ENCODE results near the gene VPS54. TPM values are rescaled to one million over a fixed set of nuclear protein-coding genes. Genes with fewer than 3 reads are reported as not detected.

The VPS54 gene
- total RNA-seq, 2 experiments from 2014 or later: 12.5 to 12.8 TPM

GRCh38 chr2:63846487-63846886, 172.7 kb downstream of the VPS54 start:
- POLR2A ChIA-PET: no interaction called here
- H3K27ac Mint-ChIP-seq: no peak overlapping the region
- H3K4me1 Mint-ChIP-seq (ENCODE audit: low read depth): peaks cover 74% of the 10 kb centered on the region
- CTCF ChIA-PET: interaction anchor here (0.7 to 1.3 kb wide), 3 partner anchors 9 to 148 kb away, joined by 3 to 5 read pairs (median 3); no protein-coding TSS in a partner anchor
- intact Hi-C loops (cut with micrococcal nuclease): loop anchor here (10.0 kb wide), 1 partner anchor 1142 kb away; the partner anchor contains the start of gene EHBP1
- H3K4me3 Mint-ChIP-seq: no peak overlapping the region
- DNase-seq: no peak
- H3K27me3 Mint-ChIP-seq: no peaks in the 10 kb centered on the region
- H3K36me3 Mint-ChIP-seq: peaks cover 18% of the 10 kb centered on the region
- H3K9me3 Mint-ChIP-seq: peaks cover 6% of the 10 kb centered on the region

DNA sequence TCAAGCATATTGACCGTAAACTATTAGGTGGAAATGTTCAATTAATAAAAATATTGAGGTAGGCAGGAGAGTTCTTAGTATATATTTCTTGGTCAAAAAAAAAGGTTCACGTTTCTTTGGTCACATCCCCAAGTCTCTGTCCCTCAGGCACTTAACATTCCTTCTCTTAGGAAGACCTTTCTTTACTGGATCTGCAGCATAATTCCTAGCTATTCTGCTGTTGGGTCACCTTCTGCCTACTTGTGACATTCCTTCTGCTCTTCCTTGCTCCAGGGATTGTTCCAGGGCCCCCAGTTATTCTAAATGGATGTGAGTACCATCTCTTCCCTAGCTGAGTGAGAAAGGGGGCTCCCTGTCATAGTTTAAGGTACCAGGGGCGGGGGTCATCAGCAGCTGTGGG, 173.4 kb downstream of the VPS54 start:
- H3K27ac Mint-ChIP-seq: no peak overlapping the region
- POLR2A ChIA-PET: no interaction called here
- peaks cover 6% of the 10 kb centered on the region for H3K9me3 Mint-ChIP-seq
- CTCF ChIA-PET: interaction anchor here (0.7 to 1.3 kb wide), 2 partner anchors 10 to 147 kb away, joined by 3 to 5 read pairs; no protein-coding TSS in a partner anchor
- intact Hi-C loops (cut with micrococcal nuclease): loop anchor here (10.0 kb wide), 1 partner anchor 1141 kb away; the partner anchor contains the start of gene EHBP1
- DNase-seq: no peak
- no peak overlapping the region for H3K4me3 Mint-ChIP-seq
- H3K27me3 Mint-ChIP-seq: no peaks in the 10 kb centered on the region
- H3K36me3 Mint-ChIP-seq: peaks cover 18% of the 10 kb centered on the region
- peaks cover 68% of the 10 kb centered on the region for H3K4me1 Mint-ChIP-seq (ENCODE audit: low read depth)

- H3K27me3 Mint-ChIP-seq: no peaks in the 10 kb centered on the region
- H3K36me3 Mint-ChIP-seq: peaks cover 18% of the 10 kb centered on the region
- no peak overlapping the region for H3K27ac Mint-ChIP-seq
- intact Hi-C loops (cut with micrococcal nuclease): loop anchor here (5.0 to 10.0 kb wide), 7 partner anchors 152 to 1957 kb away; partner anchors contain the start of genes AFTPH, B3GNT2, CCT4 and EHBP1
- no peak for DNase-seq
- H3K4me1 Mint-ChIP-seq (ENCODE audit: low read depth): peaks cover 66% of the 10 kb centered on the region
- peaks cover 6% of the 10 kb centered on the region for H3K9me3 Mint-ChIP-seq
- no peak overlapping the region for H3K4me3 Mint-ChIP-seq
- CTCF ChIA-PET: interaction anchor here (1.4 to 2.2 kb wide), 3 partner anchors 10 to 17 kb away, joined by 3 to 12 read pairs (median 5); no protein-coding TSS in a partner anchor
- POLR2A ChIA-PET: no interaction called here
These were observed 174.6 kb downstream of the VPS54 start for GRCh38 chr2:63844616-63845015.

DNA sequence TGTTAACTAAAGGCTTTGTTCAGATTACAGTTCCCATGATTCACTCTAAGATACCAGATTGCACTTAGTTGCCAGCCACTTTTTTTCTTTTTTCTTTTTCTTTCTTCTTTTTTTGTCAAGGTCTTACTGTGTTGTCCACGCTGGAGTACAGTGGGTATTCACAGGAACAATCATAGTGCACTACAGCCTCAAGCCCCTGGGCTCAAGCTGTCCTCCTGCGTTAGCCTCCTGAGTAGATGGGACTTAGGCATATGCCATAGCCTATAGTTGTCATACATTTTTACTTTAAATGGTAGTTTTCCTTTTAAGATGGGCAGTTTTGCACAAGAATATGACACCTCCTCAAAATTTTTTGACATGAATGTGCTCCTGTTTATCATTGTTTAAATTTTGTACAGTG, 175.4 kb downstream of the VPS54 start:
- POLR2A ChIA-PET: no interaction called here
- CTCF ChIA-PET: interaction anchor here (1.4 to 2.2 kb wide), 3 partner anchors 11 to 18 kb away, joined by 3 to 12 read pairs (median 5); no protein-coding TSS in a partner anchor

DNA sequence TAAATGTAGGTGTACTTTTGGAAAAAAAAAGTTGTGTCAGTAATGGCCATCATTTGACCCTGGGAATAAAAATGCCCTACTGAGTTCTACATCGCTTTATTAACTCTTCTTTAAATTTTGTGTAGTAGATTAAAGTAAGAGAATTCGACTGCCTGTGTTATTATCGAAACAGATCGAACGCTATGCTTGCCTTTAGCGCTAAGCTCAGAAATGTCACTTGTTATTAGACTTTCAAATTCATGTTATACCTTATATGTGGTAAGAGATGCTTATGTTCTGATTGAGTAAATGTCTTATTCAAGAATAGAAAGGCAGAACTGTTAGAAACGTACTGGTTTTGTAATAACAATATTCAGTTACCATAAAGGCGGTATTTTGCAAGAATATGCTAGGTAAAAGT, 176.1 kb downstream of the VPS54 start:
- intact Hi-C loops (cut with micrococcal nuclease): loop anchor here (5.0 to 10.0 kb wide), 7 partner anchors 151 to 1956 kb away; partner anchors contain the start of genes AFTPH, B3GNT2, CCT4 and EHBP1
- POLR2A ChIA-PET: interaction anchor here (1.0 kb wide), 1 partner anchor 13 kb away, joined by 3 read pairs; no protein-coding TSS in a partner anchor
- Mint-ChIP-seq H3K4me1 (ENCODE audit: low read depth) (peaks cover 56% of the 10 kb centered on the region), H3K9me3 (peaks cover 6% of the 10 kb centered on the region), H3K27me3 (no peaks in the 10 kb centered on the region), H3K4me3 (peak overlapping the region; percentile 99), H3K36me3 (peaks cover 18% of the 10 kb centered on the region), H3K27ac (no peak overlapping the region)
- CTCF ChIA-PET: interaction anchor here (2.2 kb wide), 1 partner anchor 18 kb away, joined by 12 read pairs; no protein-coding TSS in a partner anchor
- DNase-seq: no peak

More for the DNA sequence above, 175.4 kb downstream of the VPS54 start:
- intact Hi-C loops (cut with micrococcal nuclease): loop anchor here (5.0 to 10.0 kb wide), 7 partner anchors 151 to 1956 kb away; partner anchors contain the start of genes AFTPH, B3GNT2, CCT4 and EHBP1
- H3K27ac Mint-ChIP-seq: no peak overlapping the region
- H3K9me3 Mint-ChIP-seq: peaks cover 6% of the 10 kb centered on the region
- no peak for DNase-seq
- H3K36me3 Mint-ChIP-seq: peaks cover 18% of the 10 kb centered on the region
- H3K27me3 Mint-ChIP-seq: no peaks in the 10 kb centered on the region
- peaks cover 59% of the 10 kb centered on the region for H3K4me1 Mint-ChIP-seq (ENCODE audit: low read depth)
- H3K4me3 Mint-ChIP-seq: peak overlapping the region; percentile 30

- Mint-ChIP-seq H3K4me3 (peak overlapping the region; percentile 99), H3K9me3 (peaks cover 3% of the 10 kb centered on the region), H3K36me3 (peaks cover 14% of the 10 kb centered on the region), H3K4me1 (ENCODE audit: low read depth) (peaks cover 49% of the 10 kb centered on the region), H3K27me3 (no peaks in the 10 kb centered on the region), H3K27ac (peak overlapping the region; percentile 100)
- intact Hi-C loops (cut with micrococcal nuclease): loop anchor here (5.0 to 10.0 kb wide), 7 partner anchors 150 to 1955 kb away; partner anchors contain the start of genes AFTPH, B3GNT2, CCT4 and EHBP1
- ChIA-PET POLR2A (interaction anchor here (1.0 to 2.9 kb wide), 9 partner anchors 8 to 484 kb away, joined by 3 to 29 read pairs (median 8); partner anchors contain the start of genes MDH1 and WDPCP), CTCF (interaction anchor here (1.3 to 2.6 kb wide), 5 partner anchors 8 to 151 kb away, joined by 7 to 16 read pairs (median 10); no protein-coding TSS in a partner anchor)
- peak; percentile 28 for DNase-seq
These were observed 176.8 kb downstream of the VPS54 start for GRCh38 chr2:63842149-63843061.

Other genes starting within 250 kb of the VPS54 start
- 100 to 1,000 TPM; 113 to 119 TPM for gene UGP2, start 177.5 kb downstream of the VPS54 start, total RNA-seq
- 10 to 100 TPM; 38.4 to 42.9 TPM for gene PELI1, start 125.0 kb upstream of the VPS54 start, total RNA-seq